Breast epithelium (tissue), 3 donors: ENCODE results near the gene ATG5.

Source experiments
- CTCF ChIP-seq, 3 donors: fragments of 450-650 bp; IDR thresholded peaks; one replicate each; pipeline ENCODE4 v1.5.1; 2016 to 2017; ENCODE audit warnings: antibody characterized with exemption in 3 of 3, mild to moderate bottlenecking in 3 of 3, moderate library complexity in 3 of 3
- POLR2A ChIP-seq: fragments of 450-650 bp; IDR thresholded peaks from one replicate; pipeline ENCODE4 v1.6.1; 2016; ENCODE audit warnings: antibody characterized with exemption, mild to moderate bottlenecking, moderate library complexity

- TF ChIP-seq POLR2A = no peak
- TF ChIP-seq CTCF (IDR thresholded peaks at IDR 0.05) = no peak
Observed at GRCh38 chr6:106253731-106254130, 71.8 kb downstream of the ATG5 start.
